ENCODE results near the gene AKAP10.
"Not testable (repeated sequence)": the region's sequence is repeated elsewhere in the genome, so short reads cannot be mapped to it uniquely, and the experiment has no call there.

The AKAP10 gene

GRCh38 chr17:19978805-19979211 is 1.2 kb upstream of the AKAP10 start:
- no peak for DNase-seq (ENCODE audit: low read depth in 2 of 2)

- DNase-seq (ENCODE audit: low read depth in 2 of 2), result peak in 1 of 2 donors; percentile 24
Measured at GRCh38 chr17:19978209-19978802, 678 bp upstream of the AKAP10 start.

GRCh38 chr17:19975601-19976000 is 2.0 kb downstream of the AKAP10 start:
- no peak for DNase-seq (ENCODE audit: low read depth in 2 of 2)

- DNase-seq (ENCODE audit: low read depth in 2 of 2), result no peak
Measured at GRCh38 chr17:19973156-19973555, 4.5 kb downstream of the AKAP10 start.

DNA sequence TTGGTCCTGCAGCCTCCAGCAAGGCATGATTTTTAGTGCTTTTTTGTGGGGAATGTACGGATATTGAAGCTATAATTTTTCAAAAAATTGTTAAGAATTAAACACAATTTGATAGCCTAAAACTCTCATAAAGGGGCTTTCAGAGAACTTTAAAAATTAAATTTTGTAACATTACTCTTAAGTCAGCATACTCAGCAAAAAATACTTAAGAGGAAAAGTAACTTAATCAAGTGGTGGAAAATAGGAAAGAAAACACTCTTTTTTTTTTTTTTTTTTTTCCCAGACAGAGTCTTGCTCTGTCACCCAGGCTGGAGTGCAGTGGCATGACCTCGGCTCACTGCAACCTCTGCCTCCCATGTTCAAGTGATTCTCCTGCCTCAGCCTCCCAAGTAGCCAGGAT is 14.7 kb downstream of the AKAP10 start:
- not testable (repeated sequence) for DNase-seq (ENCODE audit: low read depth in 2 of 2)

DNA sequence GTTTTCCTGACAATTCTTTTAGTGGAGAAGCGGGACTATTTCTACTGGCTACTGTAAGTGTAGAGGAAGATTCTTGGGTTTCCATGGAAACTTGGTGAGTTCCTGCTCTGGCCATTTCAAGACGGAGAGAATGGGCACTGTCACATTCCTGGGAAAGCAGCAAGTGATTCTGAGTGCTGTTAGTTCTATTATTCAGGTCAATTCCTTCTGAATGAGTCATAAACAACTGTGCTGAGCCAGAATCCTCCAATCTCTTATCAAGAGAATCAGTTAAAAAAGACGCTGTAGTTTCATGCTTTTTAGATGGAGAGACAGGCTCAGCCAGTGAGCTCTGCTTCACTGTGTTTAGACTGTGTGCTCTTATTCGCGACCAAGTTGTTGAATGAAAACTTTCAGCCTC is 19.6 kb downstream of the AKAP10 start:
- DNase-seq (ENCODE audit: low read depth in 2 of 2), result no peak

DNA sequence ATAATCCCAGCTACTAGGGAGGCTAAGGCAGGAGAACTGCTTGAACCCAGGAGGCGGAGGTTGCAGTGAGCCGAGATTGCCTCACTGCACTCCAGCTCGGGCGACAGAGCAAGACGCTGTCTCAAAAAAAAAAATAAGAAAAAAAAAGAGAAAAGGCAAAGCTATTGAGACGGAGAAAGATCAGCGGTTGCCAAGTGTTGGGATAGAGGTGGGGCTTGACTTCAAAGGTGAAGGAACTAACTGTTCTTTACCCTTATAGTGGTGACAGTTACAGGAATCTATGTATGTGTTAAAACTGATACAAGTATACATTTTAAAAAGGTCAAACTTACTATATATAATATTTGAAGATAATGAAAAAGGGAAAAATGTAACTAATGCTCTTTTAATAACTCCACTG is 22.5 kb downstream of the AKAP10 start:
- DNase-seq (ENCODE audit: low read depth in 2 of 2), result no peak

- DNase-seq (ENCODE audit: low read depth in 2 of 2), result not testable (repeated sequence)
Measured at GRCh38 chr17:19951411-19951810, 26.2 kb downstream of the AKAP10 start.

DNA sequence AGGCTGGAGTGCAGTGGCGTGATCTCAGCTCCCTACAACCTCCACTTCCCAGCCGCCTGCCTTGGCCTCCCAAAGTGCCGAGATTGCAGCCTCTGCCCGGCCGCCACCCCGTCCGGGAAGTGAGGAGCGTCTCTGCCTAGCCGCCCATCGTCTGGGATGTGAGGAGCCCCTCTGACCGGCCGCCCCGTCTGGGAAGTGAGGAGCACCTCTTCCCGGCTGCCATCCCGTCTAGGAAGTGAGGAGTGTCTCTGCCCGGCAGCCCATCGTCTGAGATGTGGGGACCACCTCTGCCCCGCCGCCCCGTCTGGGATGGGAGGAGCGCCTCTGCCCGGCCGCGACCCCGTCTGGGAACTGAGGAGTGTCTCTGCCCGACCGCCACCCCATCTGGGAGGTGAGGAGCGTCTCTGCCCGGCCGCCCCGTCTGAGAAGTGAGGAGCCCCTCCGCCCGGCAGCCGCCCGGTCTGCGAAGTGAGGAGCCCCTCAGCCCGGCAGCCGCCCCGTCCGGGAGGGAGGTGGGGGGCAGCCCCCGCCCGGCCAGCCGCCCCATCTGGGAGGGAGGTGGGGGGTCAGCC is 26.9 kb downstream of the AKAP10 start:
- not testable (repeated sequence) for DNase-seq (ENCODE audit: low read depth in 2 of 2)

DNA sequence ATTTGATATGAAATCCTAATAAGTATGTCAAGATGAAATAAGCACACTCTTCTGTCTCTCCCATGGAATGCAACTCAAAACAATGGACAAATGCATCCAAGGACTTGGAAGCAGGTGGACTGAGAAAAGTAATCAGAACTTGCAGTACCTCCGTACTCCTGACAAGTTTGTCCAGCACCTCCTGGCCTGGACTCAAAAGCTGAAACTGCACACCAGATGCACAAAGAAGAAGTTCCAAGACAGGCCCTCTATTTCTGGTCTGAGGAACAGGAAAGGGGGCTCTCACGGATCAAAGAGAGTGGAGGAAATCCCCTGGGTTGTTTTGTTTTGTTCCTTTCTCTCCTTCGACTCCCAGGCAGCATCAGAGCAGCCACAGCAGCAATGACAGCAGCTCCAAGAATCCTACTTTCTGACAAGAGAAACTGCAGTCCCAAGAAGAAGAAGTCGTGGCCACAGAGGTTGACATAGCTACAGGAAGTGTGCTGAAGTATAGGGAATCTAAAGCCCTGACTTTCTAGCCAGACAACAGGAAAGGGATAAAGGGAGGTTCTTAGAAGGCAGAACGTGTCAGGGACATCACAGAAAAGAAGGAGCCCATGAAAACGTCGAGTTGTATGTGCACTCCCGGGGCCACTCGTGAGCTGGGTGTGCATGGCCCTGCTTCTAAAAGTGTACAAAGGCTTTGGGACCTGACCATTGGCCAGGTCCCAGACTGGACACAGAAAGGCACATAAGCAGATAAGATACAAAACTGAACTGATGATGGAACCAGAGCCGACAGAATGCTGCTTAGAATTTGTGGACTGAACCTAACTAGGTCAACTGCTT is 29.3 kb downstream of the AKAP10 start:
- no peak for DNase-seq (ENCODE audit: low read depth in 2 of 2)

GRCh38 chr17:19946921-19947320 is 30.7 kb downstream of the AKAP10 start:
- DNase-seq (ENCODE audit: low read depth in 2 of 2), result no peak

- DNase-seq (ENCODE audit: low read depth in 2 of 2), result no peak
Measured at GRCh38 chr17:19945009-19945626, 32.5 kb downstream of the AKAP10 start.

- no peak for DNase-seq (ENCODE audit: low read depth in 2 of 2)
Measured at GRCh38 chr17:19943599-19943998, 34.0 kb downstream of the AKAP10 start.

- no peak for DNase-seq (ENCODE audit: low read depth in 2 of 2)
Measured at GRCh38 chr17:19943026-19943425, 34.6 kb downstream of the AKAP10 start.

DNA sequence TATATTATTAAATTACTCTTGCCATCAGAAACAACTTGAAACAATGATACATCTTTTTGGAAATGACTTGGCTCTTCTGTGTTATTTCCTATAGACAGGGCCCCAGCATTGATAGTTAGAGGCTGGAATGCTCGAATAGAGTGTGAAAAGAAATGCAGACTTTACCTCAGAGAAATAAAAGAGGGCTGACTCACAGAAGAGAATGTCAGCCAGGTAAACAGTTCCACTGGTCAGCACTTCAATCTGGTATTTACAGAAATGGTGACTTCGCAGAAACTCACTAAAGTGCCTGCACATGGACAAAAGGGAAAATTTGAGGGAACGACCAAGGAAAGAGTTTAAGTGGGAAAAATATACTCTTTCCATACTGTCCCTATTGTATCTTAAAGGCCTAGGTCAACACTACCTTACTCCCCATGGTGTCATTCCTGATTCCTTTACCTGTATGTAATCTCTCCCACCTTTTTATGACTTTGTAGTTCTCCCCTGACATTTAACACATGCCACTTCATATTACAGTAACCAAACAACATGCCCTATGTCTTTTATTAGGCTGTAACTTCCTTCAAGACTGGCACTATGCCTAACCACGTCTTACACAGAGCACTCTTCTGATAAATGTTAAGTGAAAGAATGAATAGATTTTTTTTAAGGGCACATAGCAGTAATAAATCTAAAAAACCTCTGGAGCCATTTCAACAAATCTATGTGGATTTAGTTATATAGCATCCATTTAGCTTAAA is 36.7 kb downstream of the AKAP10 start:
- DNase-seq (ENCODE audit: low read depth in 2 of 2), result no peak

GRCh38 chr17:19939993-19940721 is 37.5 kb downstream of the AKAP10 start:
- no peak for DNase-seq (ENCODE audit: low read depth in 2 of 2)

- DNase-seq (ENCODE audit: low read depth in 2 of 2), result no peak
Measured at GRCh38 chr17:19938736-19939135, 38.9 kb downstream of the AKAP10 start.

GRCh38 chr17:19937522-19937921 is 40.1 kb downstream of the AKAP10 start:
- DNase-seq (ENCODE audit: low read depth in 2 of 2), result no peak

DNA sequence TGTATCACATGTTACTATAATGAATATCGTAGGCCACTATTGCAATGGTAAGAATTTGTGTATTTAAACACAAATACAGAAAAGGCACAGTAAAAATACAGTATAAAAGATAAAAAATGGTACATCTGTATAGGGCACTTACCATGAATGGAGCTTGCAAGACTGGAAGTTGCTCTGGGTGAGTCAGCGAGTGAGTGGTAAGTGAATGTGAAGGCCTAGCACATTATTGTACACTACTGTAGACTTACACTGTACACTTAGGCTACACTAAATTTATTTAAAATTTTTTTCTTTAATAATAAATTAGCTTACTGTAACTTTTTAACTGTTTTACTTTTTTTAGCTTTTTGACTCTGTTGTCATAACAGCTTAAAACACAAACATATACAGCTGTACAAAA is 42.5 kb downstream of the AKAP10 start:
- DNase-seq (ENCODE audit: low read depth in 2 of 2), result no peak

DNA sequence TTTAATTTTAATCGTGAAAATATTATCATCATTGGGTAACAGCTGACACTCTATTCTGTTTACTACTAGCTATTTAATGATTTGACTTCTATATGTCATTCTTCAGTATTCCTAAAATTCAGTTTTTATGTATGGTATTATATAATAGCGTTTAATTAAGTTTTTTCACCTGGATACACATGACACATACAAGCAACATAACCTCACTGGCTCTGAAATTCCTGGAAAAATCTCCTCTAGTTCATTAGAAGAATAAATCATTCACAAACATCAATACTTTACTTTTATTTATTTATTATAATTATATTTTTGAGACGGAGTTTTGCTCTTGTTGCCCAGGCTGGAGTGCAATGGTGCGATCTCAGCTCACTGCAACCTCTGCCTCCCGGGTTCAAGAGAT is 44.0 kb downstream of the AKAP10 start:
- DNase-seq (ENCODE audit: low read depth in 2 of 2), result no peak

DNA sequence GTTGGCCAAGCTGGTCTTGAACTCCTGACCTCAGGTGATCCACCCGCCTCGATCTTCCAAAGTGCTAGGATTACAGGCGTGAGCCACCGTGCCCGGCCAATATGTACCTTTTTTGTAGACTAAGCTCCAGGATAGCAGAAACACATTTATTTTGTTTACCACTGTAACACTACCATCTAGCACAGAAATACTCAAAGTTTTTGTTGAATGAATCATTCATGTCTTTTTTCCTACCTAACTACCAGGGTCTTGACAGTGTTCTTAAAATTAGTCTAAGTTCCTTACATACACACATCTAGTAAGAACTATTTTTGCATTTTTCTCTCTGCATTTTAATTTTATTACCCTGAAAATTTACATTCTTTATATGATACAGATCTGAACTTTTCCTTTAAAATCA is 44.4 kb downstream of the AKAP10 start:
- DNase-seq (ENCODE audit: low read depth in 2 of 2), result no peak

Measured in stimulated activated CD4-positive, alpha-beta T cell treated with anti-CD3 and anti-CD28 coated beads, Interleukin-4, amount 100 ng/mL, for 48 hours (primary cell).